ENCODE data around the gene COL18A1. TPM values are rescaled to one million over a fixed set of nuclear protein-coding genes. Genes with fewer than 3 reads are reported as not detected.

COL18A1 gene
- total RNA-seq, 1 donor from 2014 or later: 302 TPM

GRCh38 chr21:45481566-45481965, 76.6 kb downstream of the COL18A1 start:
- Mint-ChIP-seq H3K9me3 (no peaks in the 10 kb centered on the region), H3K4me3 (no peak overlapping the region), H3K4me1 (peaks cover 6% of the 10 kb centered on the region), H3K27ac (no peak overlapping the region), H3K27me3 (ENCODE audit: low read depth) (no peaks in the 10 kb centered on the region), H3K36me3 (peaks cover 21% of the 10 kb centered on the region)
- TF ChIP-seq, protein P1, sequence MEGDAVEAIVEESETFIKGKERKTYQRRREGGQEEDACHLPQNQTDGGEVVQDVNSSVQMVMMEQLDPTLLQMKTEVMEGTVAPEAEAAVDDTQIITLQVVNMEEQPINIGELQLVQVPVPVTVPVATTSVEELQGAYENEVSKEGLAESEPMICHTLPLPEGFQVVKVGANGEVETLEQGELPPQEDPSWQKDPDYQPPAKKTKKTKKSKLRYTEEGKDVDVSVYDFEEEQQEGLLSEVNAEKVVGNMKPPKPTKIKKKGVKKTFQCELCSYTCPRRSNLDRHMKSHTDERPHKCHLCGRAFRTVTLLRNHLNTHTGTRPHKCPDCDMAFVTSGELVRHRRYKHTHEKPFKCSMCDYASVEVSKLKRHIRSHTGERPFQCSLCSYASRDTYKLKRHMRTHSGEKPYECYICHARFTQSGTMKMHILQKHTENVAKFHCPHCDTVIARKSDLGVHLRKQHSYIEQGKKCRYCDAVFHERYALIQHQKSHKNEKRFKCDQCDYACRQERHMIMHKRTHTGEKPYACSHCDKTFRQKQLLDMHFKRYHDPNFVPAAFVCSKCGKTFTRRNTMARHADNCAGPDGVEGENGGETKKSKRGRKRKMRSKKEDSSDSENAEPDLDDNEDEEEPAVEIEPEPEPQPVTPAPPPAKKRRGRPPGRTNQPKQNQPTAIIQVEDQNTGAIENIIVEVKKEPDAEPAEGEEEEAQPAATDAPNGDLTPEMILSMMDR (IDR thresholded peaks at IDR 0.05; ENCODE audit: unreplicated experiment): no peak
- DNase-seq (ENCODE audit: low spot score in 2 of 2, unreplicated experiment in 2 of 2): no peak

DNA sequence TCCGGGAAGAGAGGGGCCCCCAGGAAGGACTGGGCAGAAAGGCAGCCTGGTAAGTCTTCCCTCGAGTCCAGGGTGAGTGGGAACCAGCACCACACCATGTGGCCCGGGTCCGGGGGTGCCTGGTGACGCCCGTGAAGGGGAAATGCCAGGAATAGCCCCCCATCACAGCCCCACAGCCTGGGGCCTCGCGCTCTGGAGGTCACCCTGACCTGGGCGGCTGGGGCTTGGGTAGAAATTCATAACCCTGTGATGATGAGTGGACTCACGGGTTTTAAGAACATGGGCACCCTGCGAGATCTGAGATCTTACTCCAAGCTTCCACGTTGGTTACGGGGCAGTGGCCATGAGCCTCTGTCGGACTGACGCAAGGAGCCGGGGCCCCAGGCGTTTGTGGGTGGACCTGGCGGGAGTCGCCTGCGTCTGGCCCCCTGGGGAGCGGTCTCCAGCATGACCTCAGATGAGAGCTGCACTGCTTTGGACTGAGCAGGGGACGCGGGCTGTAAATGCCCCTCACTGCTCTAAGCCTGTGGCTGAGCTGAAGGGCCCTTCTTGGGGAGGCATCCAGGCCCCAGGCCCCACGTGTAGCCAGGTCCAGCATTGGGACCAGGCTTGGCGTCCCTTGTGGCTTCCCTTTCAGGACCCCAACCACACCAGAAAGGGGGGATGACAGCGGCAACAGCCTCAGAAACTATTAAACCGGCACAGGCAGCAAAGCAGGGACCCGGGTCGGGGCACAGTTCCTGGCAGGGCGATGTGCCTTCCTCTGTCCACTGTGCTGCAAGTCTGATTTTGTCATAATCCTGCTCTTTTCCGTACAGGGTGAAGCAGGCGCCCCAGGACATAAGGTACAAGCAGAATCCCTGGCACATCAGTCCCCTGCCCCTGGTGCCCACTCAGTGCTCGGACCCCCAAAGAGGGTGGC, 77.3 kb downstream of the COL18A1 start:
- H3K27ac Mint-ChIP-seq: no peak overlapping the region
- TF ChIP-seq, protein P1 (IDR thresholded peaks at IDR 0.05; ENCODE audit: unreplicated experiment): no peak
- H3K36me3 Mint-ChIP-seq: peaks cover 21% of the 10 kb centered on the region
- H3K4me3 Mint-ChIP-seq: no peak overlapping the region
- H3K9me3 Mint-ChIP-seq: no peaks in the 10 kb centered on the region
- H3K4me1 Mint-ChIP-seq: peaks cover 6% of the 10 kb centered on the region
- no peaks in the 10 kb centered on the region for H3K27me3 Mint-ChIP-seq (ENCODE audit: low read depth)
- DNase-seq (ENCODE audit: low spot score in 2 of 2, unreplicated experiment in 2 of 2): no peak

DNA sequence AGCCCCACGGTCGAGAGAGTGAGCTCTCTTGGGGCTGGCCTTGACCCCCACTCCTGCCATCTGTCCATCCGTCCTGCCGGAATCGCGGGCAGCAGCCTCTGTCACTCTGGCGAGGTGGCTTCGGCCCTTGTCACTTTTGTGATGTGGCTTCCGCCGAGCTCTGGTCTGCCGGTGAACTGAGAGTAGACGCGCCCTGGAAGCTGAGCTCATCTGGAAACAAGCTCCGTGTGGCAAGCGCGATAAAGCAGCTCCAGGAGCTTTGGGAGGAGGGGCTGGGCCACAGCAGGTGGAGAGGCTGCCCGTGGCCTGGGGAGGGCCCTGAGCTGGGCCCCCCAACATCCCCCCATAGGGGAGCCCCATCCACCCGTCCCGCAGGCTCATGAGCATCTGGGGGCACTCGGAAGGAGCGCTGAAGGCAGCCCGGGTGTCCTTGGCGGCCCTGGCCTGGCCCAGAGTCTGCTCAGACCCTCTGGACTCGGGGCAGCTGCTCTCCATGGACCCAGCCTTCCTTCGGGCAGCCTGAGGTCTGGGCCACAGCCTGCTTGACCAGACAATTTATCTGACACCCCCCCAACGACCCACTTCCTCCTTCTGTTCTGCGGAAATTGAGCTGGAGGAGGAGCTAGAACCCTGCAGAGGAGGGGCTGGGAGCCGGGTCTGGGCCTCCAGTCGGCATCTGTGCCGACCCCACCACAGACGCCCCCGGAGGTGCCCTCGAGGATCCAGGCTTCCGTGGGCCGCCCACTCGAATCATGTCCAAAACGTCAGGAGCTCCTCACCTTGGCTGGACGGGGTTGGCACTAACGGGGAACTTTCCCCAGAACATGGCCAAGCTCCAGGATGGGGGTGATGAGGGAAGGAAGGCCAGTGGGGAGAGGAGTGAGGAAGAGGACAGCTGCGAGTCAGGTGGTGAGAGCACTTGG, 78.2 kb downstream of the COL18A1 start:
- peaks cover 5% of the 10 kb centered on the region for H3K4me1 Mint-ChIP-seq
- peaks cover 20% of the 10 kb centered on the region for H3K36me3 Mint-ChIP-seq
- DNase-seq (ENCODE audit: low spot score in 2 of 2, unreplicated experiment in 2 of 2): no peak
- H3K9me3 Mint-ChIP-seq: no peaks in the 10 kb centered on the region
- no peaks in the 10 kb centered on the region for H3K27me3 Mint-ChIP-seq (ENCODE audit: low read depth)
- H3K27ac Mint-ChIP-seq: no peak overlapping the region
- TF ChIP-seq, protein P1 (IDR thresholded peaks at IDR 0.05; ENCODE audit: unreplicated experiment): no peak
- H3K4me3 Mint-ChIP-seq: no peak overlapping the region

- H3K27me3 Mint-ChIP-seq (ENCODE audit: low read depth): no peaks in the 10 kb centered on the region
- H3K36me3 Mint-ChIP-seq: peaks cover 15% of the 10 kb centered on the region
- TF ChIP-seq, protein P1 (IDR thresholded peaks at IDR 0.05; ENCODE audit: unreplicated experiment): no peak
- no peaks in the 10 kb centered on the region for H3K9me3 Mint-ChIP-seq
- no peak for DNase-seq (ENCODE audit: low spot score in 2 of 2, unreplicated experiment in 2 of 2)
- H3K27ac Mint-ChIP-seq: no peak overlapping the region
- H3K4me3 Mint-ChIP-seq: no peak overlapping the region
- peaks cover 4% of the 10 kb centered on the region for H3K4me1 Mint-ChIP-seq
Measured at GRCh38 chr21:45484318-45484717, 79.4 kb downstream of the COL18A1 start.

- Mint-ChIP-seq H3K9me3 (no peaks in the 10 kb centered on the region), H3K4me3 (no peak overlapping the region), H3K36me3 (peaks cover 13% of the 10 kb centered on the region), H3K27ac (no peak overlapping the region), H3K27me3 (ENCODE audit: low read depth) (no peaks in the 10 kb centered on the region), H3K4me1 (peaks cover 4% of the 10 kb centered on the region)
- TF ChIP-seq, protein P1 (IDR thresholded peaks at IDR 0.05; ENCODE audit: unreplicated experiment): no peak
- no peak for DNase-seq (ENCODE audit: low spot score in 2 of 2, unreplicated experiment in 2 of 2)
Measured at GRCh38 chr21:45485686-45486442, 80.9 kb downstream of the COL18A1 start.

All from mesothelial cell of epicardium (in vitro differentiated cells).